ENCODE results near the gene GLIS1. TPM values are rescaled to one million over a fixed set of nuclear protein-coding genes. Genes with fewer than 3 reads are reported as not detected.

The GLIS1 gene
- total and polyA plus RNA-seq, 11 donors, result 0.06 to 0.35 (median 0.13) TPM; not detected in 6

DNA sequence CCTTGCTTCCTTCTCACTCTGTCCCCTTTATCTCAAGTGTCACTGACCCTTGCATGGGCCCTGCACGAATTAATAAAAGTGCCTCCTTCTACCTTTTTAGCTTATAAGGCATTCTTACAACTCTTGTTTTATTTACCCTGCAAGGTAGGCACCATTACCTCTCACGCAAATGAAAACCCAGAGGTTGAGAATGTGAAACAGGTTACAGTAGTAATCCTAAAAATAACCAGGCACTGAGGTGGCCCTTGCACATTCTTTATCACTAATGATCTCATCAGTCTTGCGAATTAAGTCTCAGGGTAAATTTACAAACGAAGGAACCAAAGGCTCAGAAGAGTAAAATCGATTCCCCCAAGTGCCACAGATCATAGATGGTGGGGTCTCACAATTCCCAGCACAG is 3.7 kb downstream of the GLIS1 start:
- 73 to 88% (median 79%) methylated on average over 5 of the region's 5 CpGs for WGBS, 4 donors
- DNase-seq, result no peak
- intact Hi-C loops (cut with DNase I), result no loop called here
- peak overlapping the region in 1 of 12 donors; percentile 64 for H3K27ac ChIP-seq
- TF ChIP-seq, protein P1, sequence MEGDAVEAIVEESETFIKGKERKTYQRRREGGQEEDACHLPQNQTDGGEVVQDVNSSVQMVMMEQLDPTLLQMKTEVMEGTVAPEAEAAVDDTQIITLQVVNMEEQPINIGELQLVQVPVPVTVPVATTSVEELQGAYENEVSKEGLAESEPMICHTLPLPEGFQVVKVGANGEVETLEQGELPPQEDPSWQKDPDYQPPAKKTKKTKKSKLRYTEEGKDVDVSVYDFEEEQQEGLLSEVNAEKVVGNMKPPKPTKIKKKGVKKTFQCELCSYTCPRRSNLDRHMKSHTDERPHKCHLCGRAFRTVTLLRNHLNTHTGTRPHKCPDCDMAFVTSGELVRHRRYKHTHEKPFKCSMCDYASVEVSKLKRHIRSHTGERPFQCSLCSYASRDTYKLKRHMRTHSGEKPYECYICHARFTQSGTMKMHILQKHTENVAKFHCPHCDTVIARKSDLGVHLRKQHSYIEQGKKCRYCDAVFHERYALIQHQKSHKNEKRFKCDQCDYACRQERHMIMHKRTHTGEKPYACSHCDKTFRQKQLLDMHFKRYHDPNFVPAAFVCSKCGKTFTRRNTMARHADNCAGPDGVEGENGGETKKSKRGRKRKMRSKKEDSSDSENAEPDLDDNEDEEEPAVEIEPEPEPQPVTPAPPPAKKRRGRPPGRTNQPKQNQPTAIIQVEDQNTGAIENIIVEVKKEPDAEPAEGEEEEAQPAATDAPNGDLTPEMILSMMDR (IDR thresholded peaks at IDR 0.05), result no peak
- TF ChIP-seq POLR2A (IDR thresholded peaks at IDR 0.05), result no peak
- ATAC-seq, result no peak
- H3K36me3 ChIP-seq, result no peaks in the 10 kb centered on the region
- peaks cover 6 to 25% (median 16%) of the 10 kb centered on the region in 12 donors for H3K4me1 ChIP-seq
- no peak overlapping the region for H3K4me3 ChIP-seq
- H3K27me3 ChIP-seq, result peaks cover 9 to 60% (median 26%) of the 10 kb centered on the region in 9 donors
- H3K9me3 ChIP-seq, result no peaks in the 10 kb centered on the region

DNA sequence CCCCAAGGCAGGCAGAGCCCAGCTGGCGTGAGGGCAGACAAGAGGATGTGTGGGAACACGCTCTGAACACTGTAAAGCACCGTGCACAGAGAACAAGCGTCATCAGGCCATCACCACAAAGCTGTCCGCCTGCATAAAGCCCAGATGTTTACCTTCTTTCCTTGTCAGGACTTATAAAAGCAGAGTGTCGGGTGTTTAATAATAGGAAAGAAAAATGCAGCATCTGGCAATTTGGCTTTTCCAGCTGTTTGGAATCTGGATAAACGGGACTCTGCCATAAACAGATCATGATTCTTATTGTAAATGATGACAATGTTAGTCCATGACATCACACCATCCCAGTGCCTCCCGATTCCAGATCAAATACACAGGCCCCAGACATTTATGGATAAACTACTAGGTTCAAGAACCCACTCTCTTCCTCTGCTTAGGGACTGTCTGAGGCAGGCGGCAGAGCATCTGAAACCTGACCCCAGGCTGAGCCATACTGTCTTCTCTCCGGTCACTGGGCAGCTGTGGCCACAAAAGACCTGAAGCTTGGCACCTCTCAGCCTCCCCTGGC is 4.2 kb downstream of the GLIS1 start:
- Histone ChIP-seq H3K9me3 (no peaks in the 10 kb centered on the region), H3K4me3 (peak overlapping the region in 1 of 12 donors; percentile 14), H3K36me3 (no peaks in the 10 kb centered on the region), H3K4me1 (peaks cover 4 to 22% (median 14%) of the 10 kb centered on the region in 12 donors), H3K27ac (peak overlapping the region in 1 of 12 donors; percentile 64), H3K27me3 (peaks cover 9 to 55% (median 21%) of the 10 kb centered on the region in 9 donors)
- TF ChIP-seq POLR2A (IDR thresholded peaks at IDR 0.05), result no peak
- TF ChIP-seq, protein P1 (IDR thresholded peaks at IDR 0.05), result no peak
- no peak for DNase-seq
- no peak for ATAC-seq
- intact Hi-C loops (cut with DNase I), result no loop called here
- 68 to 78% (median 75%) methylated on average over 10 of the region's 10 CpGs for WGBS, 4 donors

DNA sequence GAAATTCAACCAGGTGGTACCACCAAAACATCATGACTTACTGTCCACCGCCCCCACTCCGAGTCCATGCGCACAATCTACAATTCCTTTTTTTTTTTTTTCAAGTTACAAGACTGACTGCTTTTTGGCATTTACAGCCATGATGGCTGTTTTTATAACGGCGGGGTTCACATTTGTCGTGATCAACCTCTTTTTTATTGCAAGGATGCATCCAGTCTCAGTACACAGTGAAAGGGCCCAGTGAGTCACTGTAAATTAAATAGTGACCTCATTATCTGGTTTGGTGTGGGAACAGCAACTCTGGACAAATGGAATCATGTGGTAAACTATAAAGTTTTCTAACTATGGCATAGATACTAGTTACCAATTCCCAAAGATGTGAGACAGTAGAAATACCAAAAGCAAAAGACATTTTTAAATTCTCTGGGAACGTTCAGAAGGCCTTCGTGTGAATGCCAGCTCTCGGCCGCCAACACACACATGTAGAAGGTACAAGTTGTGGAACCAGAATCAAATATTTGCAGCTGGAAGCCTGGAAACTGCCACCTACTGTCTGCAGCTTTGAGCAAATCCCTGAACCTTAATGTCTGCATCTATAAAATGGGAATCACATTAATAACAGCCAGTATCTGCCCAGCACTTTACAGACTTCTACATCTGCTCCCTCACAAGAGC is 4.9 kb downstream of the GLIS1 start:
- Histone ChIP-seq H3K27ac (peak overlapping the region in 1 of 12 donors; percentile 3), H3K36me3 (no peaks in the 10 kb centered on the region), H3K27me3 (peaks cover 9 to 49% (median 15%) of the 10 kb centered on the region in 9 donors), H3K4me1 (peaks cover 0 to 19% (median 12%) of the 10 kb centered on the region in 12 donors), H3K4me3 (peak overlapping the region in 1 of 12 donors; percentile 14), H3K9me3 (no peaks in the 10 kb centered on the region)
- ATAC-seq, result no peak
- intact Hi-C loops (cut with DNase I), result no loop called here
- 91 to 93% (median 92%) methylated on average over 10 of the region's 10 CpGs for WGBS, 4 donors
- TF ChIP-seq, protein P1 (IDR thresholded peaks at IDR 0.05), result no peak
- no peak for TF ChIP-seq POLR2A (IDR thresholded peaks at IDR 0.05)
- no peak for DNase-seq

DNA sequence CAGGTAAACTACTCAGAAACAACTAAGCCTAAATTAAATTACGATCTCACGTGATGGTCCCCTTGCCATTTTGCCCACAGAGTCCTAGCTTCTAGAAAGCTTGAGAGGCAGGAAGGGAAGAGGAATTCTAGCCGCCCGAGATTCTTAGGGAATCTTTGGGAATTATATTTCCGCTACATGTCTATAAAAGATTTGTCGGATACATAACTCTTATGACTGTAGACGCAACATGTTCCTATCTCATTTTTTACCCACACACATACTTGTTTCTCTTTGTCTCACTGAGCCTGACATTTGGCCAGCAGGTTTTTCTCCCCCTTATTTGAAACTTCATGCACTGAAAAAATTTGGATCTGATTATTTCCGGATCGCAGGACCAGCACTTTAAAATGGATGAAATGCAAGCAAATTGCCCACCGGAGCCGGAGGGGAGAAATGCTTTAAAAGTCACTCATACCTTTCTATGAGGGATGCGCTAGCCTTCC is 5.5 kb downstream of the GLIS1 start:
- no peak overlapping the region for H3K4me3 ChIP-seq
- TF ChIP-seq POLR2A (IDR thresholded peaks at IDR 0.05), result no peak
- TF ChIP-seq, protein P1 (IDR thresholded peaks at IDR 0.05), result no peak
- peaks cover 0 to 16% (median 9%) of the 10 kb centered on the region in 12 donors for H3K4me1 ChIP-seq
- no peak overlapping the region for H3K27ac ChIP-seq
- ATAC-seq (no peak), DNase-seq (no peak)
- H3K27me3 ChIP-seq, result peaks cover 7 to 43% (median 11%) of the 10 kb centered on the region in 9 donors
- intact Hi-C loops (cut with DNase I), result no loop called here
- no peaks in the 10 kb centered on the region for H3K36me3 ChIP-seq
- H3K9me3 ChIP-seq, result no peaks in the 10 kb centered on the region
- WGBS, 4 donors, result 93 to 95% (median 94%) methylated on average over 12 of the region's 12 CpGs

Data from heart left ventricle (tissue), 16 donors.